ENCODE data around the gene SMC3. TPM values are rescaled to one million over a fixed set of nuclear protein-coding genes. Genes with fewer than 3 reads are reported as not detected.

The SMC3 gene
- total RNA-seq, 1 experiment from 2014 or later = 18.4 TPM

GRCh38 chr10:110546077-110546476 lies 21.4 kb upstream of the SMC3 start:
- no peaks in the 10 kb centered on the region for H3K79me2 ChIP-seq (ENCODE audit: low read length)
- TF ChIP-seq EZH2phosphoT487 (IDR thresholded peaks at IDR 0.05; ENCODE audit: borderline replicate concordance, low read length) (no peak), EZH2 (IDR thresholded peaks at IDR 0.05; ENCODE audit: low read length, unreplicated experiment) (no peak), CTCF (conservative IDR thresholded peaks at IDR 0.05; ENCODE audit: low read depth, low read length) (no peak)
- no peak overlapping the region for H3K4me2 ChIP-seq (ENCODE audit: low read length)
- no peak overlapping the region for H3K27ac ChIP-seq (ENCODE audit: low read length)
- H3K4me3 ChIP-seq (ENCODE audit: low read length) = no peak overlapping the region
- ATAC-seq (no peak), DNase-seq (no peak)
- peaks cover 3% of the 10 kb centered on the region; the same call in 1 of the 2 replicates for H3K4me1 ChIP-seq (ENCODE audit: insufficient read depth, low read length)
- no peak overlapping the region for H2AFZ ChIP-seq (ENCODE audit: low read length)
- BruUV-seq (replicated peaks) = no TSS peak
- H3K9ac ChIP-seq (ENCODE audit: low read length) = no peak overlapping the region
- POLR2A ChIA-PET (ENCODE audit: unreplicated experiment) = no interaction called here
- H3K27me3 ChIP-seq (ENCODE audit: low read length) = no peaks in the 10 kb centered on the region
- H3K9me3 ChIP-seq (ENCODE audit: low read length) = no peaks in the 10 kb centered on the region
- no peaks in the 10 kb centered on the region for H3K9me2 ChIP-seq (replicated peaks; ENCODE audit: low read length)
- H3F3A ChIP-seq (ENCODE audit: low read length, unreplicated experiment) = no peaks in the 10 kb centered on the region
- no peaks in the 10 kb centered on the region for H4K20me1 ChIP-seq (ENCODE audit: low read length)
- CTCF ChIA-PET = no interaction called here
- intact Hi-C loops (cut with micrococcal nuclease) = loop anchor here (5.0 kb wide), 1 partner anchor 34 kb away; no protein-coding TSS in a partner anchor
- no peaks in the 10 kb centered on the region for H3K36me3 ChIP-seq (ENCODE audit: low read depth, low read length)

- ATAC-seq (no peak), DNase-seq (no peak)
- H4K20me1 ChIP-seq (ENCODE audit: low read length) = no peaks in the 10 kb centered on the region
- H2AFZ ChIP-seq (ENCODE audit: low read length) = 0 out of 2 replicates have a peak overlapping the region, but pooled peaks have one; percentile 30
- intact Hi-C loops (cut with micrococcal nuclease) = loop anchor here (1.0 to 5.0 kb wide), 2 partner anchors 34 to 240 kb away; no protein-coding TSS in a partner anchor
- H3K9me2 ChIP-seq (replicated peaks; ENCODE audit: low read length) = no peaks in the 10 kb centered on the region
- POLR2A ChIA-PET (ENCODE audit: unreplicated experiment) = no interaction called here
- CTCF ChIA-PET = interaction anchor here (0.6 kb wide), 1 partner anchor 193 kb away, joined by 3 read pairs; no protein-coding TSS in a partner anchor
- TF ChIP-seq CTCF (conservative IDR thresholded peaks at IDR 0.05; ENCODE audit: low read depth, low read length) = no peak
- no peak for TF ChIP-seq EZH2 (IDR thresholded peaks at IDR 0.05; ENCODE audit: low read length, unreplicated experiment)
- no peak for TF ChIP-seq EZH2phosphoT487 (IDR thresholded peaks at IDR 0.05; ENCODE audit: borderline replicate concordance, low read length)
- BruUV-seq (replicated peaks) = no TSS peak
- no peak overlapping the region for H3K9ac ChIP-seq (ENCODE audit: low read length)
- H3K36me3 ChIP-seq (ENCODE audit: low read depth, low read length) = no peaks in the 10 kb centered on the region
- H3K4me3 ChIP-seq (ENCODE audit: low read length) = no peak overlapping the region
- no peak overlapping the region for H3K4me2 ChIP-seq (ENCODE audit: low read length)
- peaks cover 3% of the 10 kb centered on the region; the same call in 1 of the 2 replicates for H3K4me1 ChIP-seq (ENCODE audit: insufficient read depth, low read length)
- no peaks in the 10 kb centered on the region for H3K9me3 ChIP-seq (ENCODE audit: low read length)
- H3K27me3 ChIP-seq (ENCODE audit: low read length) = no peaks in the 10 kb centered on the region
- H3K27ac ChIP-seq (ENCODE audit: low read length) = no peak overlapping the region
- no peaks in the 10 kb centered on the region for H3K79me2 ChIP-seq (ENCODE audit: low read length)
- no peaks in the 10 kb centered on the region for H3F3A ChIP-seq (ENCODE audit: low read length, unreplicated experiment)
Measured at GRCh38 chr10:110546499-110547110, 20.9 kb upstream of the SMC3 start.
